Large intestine (tissue), 3 donors: ENCODE results near the gene GRAMD2A. TPM values are rescaled to one million over a fixed set of nuclear protein-coding genes. Genes with fewer than 3 reads are reported as not detected.

Experiments used
- DNase-seq, 2 donors: peaks; one replicate each; pipeline versions ENCODE4 v3.0.0 to v3.0.0-alpha.2; 2013
- H3K27ac ChIP-seq: one replicate; pipeline ENCODE4 v1.5.1; 2013; ENCODE audit warnings: low read length
- H3K27me3 ChIP-seq: 2 replicates; pipeline ENCODE4 v1.6.1; 2013; ENCODE audit warnings: low read length; ENCODE audit not compliant: control insufficient read depth, insufficient read depth
- H3K36me3 ChIP-seq: 2 replicates; pipeline ENCODE4 v1.6.1; 2013; ENCODE audit warnings: low read length; ENCODE audit not compliant: control insufficient read depth, insufficient read depth
- H3K4me1 ChIP-seq: one replicate; pipeline ENCODE4 v1.6.1; 2013; ENCODE audit warnings: low read length; ENCODE audit not compliant: control insufficient read depth, insufficient read depth
- H3K4me3 ChIP-seq: one replicate; pipeline ENCODE4 v1.5.1; 2013; ENCODE audit warnings: low read length
- H3K9me3 ChIP-seq: one replicate; pipeline ENCODE4 v1.6.1; 2013; ENCODE audit warnings: mild to moderate bottlenecking, low read depth, low read length, moderate library complexity; ENCODE audit not compliant: control insufficient read depth
- WGBS: methylation state at CpG from one replicate; pipeline ENCODE4 v1.1.5; 2013; ENCODE audit warnings: low lambda C conversion rate; ENCODE audit not compliant: insufficient coverage; 5-methylcytosine and 5-hydroxymethylcytosine counted together
- polyA plus RNA-seq: library from polyadenylated mRNA; unstranded; fragments of 120-200 nt; gene quantifications from one replicate; pipeline ENCODE4 v1.2.1, GENCODE V29; 2013

The GRAMD2A gene
- polyA plus RNA-seq, 1 donor: 11.5 TPM

DNA sequence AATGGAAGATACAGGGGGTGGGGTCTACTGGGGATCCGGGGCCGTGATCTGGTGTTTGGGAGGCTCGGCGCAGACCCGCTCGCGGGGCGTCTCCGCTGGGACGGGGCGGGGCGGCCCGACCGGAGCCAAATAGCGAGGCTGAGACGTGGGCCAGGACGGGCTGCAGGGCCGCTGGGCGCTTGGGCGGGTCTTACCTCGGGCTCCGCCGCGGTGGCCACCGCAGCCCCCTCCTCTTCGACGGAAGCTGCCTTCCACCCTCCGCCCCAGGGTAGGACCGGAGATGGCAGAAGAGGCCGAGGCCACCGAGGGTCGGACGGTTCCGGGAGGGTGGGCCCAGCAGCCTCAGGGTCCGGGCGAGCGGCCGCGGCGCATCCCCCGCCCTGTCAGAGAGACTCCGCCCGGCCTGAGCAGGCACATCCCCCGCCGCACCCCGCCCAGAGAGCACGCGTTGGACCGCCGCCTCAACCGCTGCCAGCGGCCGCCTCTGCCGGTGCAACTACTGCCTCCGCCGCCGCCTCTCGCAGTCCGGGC, 80.0 kb downstream of the GRAMD2A start:
- WGBS: no CpG with 5 or more reads among the region's 59 CpGs

DNA sequence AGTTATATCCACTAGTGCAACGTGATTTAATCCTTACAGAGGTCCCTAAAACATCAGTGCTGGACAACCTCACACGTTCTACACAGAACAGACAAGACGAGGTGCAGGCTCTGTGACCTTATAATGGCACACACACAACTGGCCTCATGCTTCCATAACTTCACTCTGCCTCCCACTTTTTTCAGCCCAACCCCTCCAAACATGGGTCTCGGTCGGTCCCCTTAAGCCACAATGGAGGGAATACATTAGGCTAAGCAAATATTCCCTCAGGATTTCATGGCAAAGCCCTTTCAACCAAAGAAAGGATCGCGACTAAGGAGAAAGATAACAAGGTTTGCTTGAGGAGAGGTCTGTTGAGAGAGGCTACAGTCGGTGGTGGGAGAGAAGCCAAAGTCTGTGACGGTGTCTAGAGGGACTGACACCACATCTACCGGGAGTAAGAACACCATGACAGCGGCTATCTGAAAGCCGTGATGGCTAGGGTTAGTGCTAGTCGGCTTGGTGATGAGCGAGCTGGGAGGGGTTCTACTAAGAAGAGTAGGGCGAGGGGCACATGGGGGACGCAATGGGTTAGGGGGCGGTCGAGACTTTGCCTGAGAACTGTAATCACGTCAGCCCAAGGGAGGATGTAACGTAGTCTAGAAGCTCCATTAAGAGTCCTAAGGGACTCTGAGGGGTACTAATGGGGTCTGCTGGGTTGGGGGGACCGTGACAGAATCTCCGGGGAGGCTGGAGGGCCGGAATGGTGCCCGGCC, 80.7 kb downstream of the GRAMD2A start:
- Histone ChIP-seq H3K27me3 (no peaks in the 10 kb centered on the region), H3K27ac (peak overlapping the region; percentile 84), H3K9me3 (no peaks in the 10 kb centered on the region), H3K4me3 (peak overlapping the region; percentile 64), H3K36me3 (no peaks in the 10 kb centered on the region), H3K4me1 (peaks cover 4% of the 10 kb centered on the region)
- 0% methylated on average over 2 of the region's 24 CpGs for WGBS
- peak; percentile 3 to 60 for DNase-seq

More for the DNA sequence above, 80.0 kb downstream of the GRAMD2A start:
- peak overlapping the region; percentile 84 for H3K27ac ChIP-seq
- no peaks in the 10 kb centered on the region for H3K36me3 ChIP-seq
- H3K9me3 ChIP-seq: no peaks in the 10 kb centered on the region
- H3K4me3 ChIP-seq: peak overlapping the region; percentile 64
- no peaks in the 10 kb centered on the region for H3K27me3 ChIP-seq
- no peak for DNase-seq
- H3K4me1 ChIP-seq: peaks cover 4% of the 10 kb centered on the region

DNA sequence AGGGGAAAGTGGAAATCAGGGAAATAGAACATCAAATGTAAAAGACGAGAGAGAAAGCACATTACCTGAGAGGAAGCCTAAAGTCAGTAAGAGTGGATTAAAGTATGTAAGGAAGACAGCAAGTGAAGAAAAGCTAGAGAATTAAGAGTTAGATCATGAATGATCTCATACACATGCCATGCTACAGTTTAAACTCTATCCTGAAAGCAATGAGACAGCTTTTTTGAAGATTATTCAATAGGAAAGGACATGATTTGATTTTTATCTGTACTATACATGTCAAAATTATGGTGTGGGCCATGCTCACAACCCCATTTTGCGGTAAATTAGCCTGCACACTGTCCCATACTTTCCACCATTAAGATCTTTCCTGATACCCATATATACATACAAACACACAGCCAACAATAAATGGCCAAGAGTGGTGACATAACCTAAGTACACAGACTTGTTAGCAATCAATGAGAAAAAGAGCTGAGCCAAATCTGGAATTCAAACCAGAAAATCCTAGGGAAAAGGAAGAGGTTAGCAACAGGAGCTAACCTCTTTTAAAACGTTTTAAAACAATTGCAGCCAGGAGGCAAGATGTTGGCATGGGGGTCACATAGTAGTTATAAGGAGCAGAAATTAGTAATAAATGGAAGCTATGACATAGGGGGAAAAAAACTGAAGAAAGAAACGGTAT, 84.1 kb downstream of the GRAMD2A start:
- no peaks in the 10 kb centered on the region for H3K36me3 ChIP-seq
- H3K9me3 ChIP-seq: no peaks in the 10 kb centered on the region
- H3K27ac ChIP-seq: no peak overlapping the region
- no peak for DNase-seq
- H3K27me3 ChIP-seq: no peaks in the 10 kb centered on the region
- no peak overlapping the region for H3K4me3 ChIP-seq
- 89% methylated on average over 3 of the region's 4 CpGs for WGBS
- H3K4me1 ChIP-seq: no peaks in the 10 kb centered on the region

DNA sequence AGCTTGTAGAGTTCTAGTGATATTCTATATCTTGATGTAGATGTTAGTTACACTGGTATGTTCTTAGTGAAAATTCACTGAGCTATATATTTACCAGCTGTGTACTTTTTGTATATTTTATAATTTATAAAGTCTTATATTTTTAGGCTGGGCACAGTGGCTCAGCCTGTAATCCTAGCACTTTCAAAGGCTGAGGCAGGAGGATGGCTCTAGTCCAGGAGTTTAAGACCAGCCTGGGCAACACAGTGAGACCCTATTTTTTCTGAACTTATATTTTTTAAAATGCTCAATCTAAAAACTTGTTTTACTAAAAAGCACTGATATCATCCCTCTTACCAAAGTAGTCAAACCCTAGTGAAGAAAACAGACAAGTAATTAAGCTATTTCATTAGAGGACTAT, 84.8 kb downstream of the GRAMD2A start:
- no peaks in the 10 kb centered on the region for H3K27me3 ChIP-seq
- no peak overlapping the region for H3K4me3 ChIP-seq
- no peaks in the 10 kb centered on the region for H3K36me3 ChIP-seq
- no peak for DNase-seq
- H3K27ac ChIP-seq: no peak overlapping the region
- no peaks in the 10 kb centered on the region for H3K4me1 ChIP-seq
- H3K9me3 ChIP-seq: no peaks in the 10 kb centered on the region

DNA sequence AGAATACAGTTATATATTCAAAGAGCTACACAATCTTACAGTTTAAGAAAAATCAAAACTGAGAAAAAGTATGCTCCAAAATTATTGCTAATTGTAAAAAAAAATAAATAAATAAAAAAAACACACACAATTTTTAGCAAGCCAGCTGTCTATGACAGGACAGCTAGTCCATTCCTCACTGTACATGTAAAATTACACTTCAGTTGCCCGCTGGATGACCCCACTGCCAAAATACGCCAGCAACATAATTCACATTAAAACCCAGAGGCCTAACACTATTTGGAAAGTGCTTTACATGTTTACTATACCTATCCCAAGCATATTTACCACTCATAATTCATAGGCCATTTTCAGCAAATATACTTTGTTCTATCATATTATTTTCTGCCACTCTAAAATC, 85.5 kb downstream of the GRAMD2A start:
- H3K27ac ChIP-seq: no peak overlapping the region
- no peak for DNase-seq
- no peaks in the 10 kb centered on the region for H3K36me3 ChIP-seq
- no peak overlapping the region for H3K4me3 ChIP-seq
- WGBS: no CpG with 5 or more reads among the region's 2 CpGs
- no peaks in the 10 kb centered on the region for H3K4me1 ChIP-seq
- H3K9me3 ChIP-seq: no peaks in the 10 kb centered on the region
- H3K27me3 ChIP-seq: no peaks in the 10 kb centered on the region

DNA sequence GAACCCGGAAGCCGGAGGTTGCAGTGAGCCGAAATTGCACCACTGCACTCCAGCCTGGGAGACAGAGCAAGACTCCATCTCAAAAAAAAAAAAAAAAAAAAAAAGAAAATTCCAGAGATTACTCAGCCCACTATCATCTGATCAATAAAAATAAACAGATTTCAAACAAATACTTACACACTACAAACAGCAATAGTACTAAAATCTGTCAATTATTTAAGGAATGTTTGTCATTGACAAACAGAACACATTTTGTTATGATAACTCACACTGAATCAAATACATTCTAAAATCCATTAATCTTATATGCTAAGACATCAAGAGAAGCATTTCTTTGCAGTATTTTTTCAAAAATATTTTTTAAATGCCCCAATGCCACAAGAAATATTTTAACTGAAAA, 87.2 kb downstream of the GRAMD2A start:
- Histone ChIP-seq H3K4me1 (no peaks in the 10 kb centered on the region), H3K4me3 (no peak overlapping the region), H3K27ac (no peak overlapping the region), H3K9me3 (no peaks in the 10 kb centered on the region), H3K36me3 (no peaks in the 10 kb centered on the region), H3K27me3 (no peaks in the 10 kb centered on the region)
- DNase-seq: no peak
- 80% methylated on average over 2 of the region's 3 CpGs for WGBS

Other genes starting within 250 kb of the GRAMD2A start
- gene MYO9A, start 79.6 kb downstream of the GRAMD2A start, polyA plus RNA-seq: 12.0 TPM
- gene SENP8, start 79.4 kb downstream of the GRAMD2A start, polyA plus RNA-seq: 3.4 TPM
- 322 TPM for gene PKM, start 33.4 kb upstream of the GRAMD2A start, polyA plus RNA-seq
- gene PARP6, start 74.8 kb upstream of the GRAMD2A start, polyA plus RNA-seq: 74.3 TPM
- gene CELF6, start 122.4 kb upstream of the GRAMD2A start, polyA plus RNA-seq: 11.9 TPM
- 162 TPM for gene HEXA, start 178.2 kb upstream of the GRAMD2A start, polyA plus RNA-seq
- not detected for gene TMEM202, start 200.5 kb upstream of the GRAMD2A start, polyA plus RNA-seq